Subcutaneous abdominal adipose tissue (tissue), 5 donors: ENCODE results near the gene OR6C3.
"Not testable (repeated sequence)": the region's sequence is repeated elsewhere in the genome, so short reads cannot be mapped to it uniquely, and the experiment has no call there.

ENCODE experiments used
- H3K27ac ChIP-seq: one replicate; pipeline ENCODE4 v1.7.0; 2013; ENCODE audit warnings: low read depth, mild to moderate bottlenecking, inconsistent platforms, low read length, moderate library complexity
- H3K27me3 ChIP-seq, 5 donors: one replicate each; pipeline ENCODE4 v1.7.0; 2013; ENCODE audit warnings: low read length in 5 of 5, inconsistent platforms in 1 of 5; ENCODE audit not compliant: control insufficient read depth in 5 of 5, insufficient read depth in 4 of 5
- H3K36me3 ChIP-seq, 5 donors: one replicate each; pipeline ENCODE4 v1.7.0; 2013; ENCODE audit warnings: low read length in 5 of 5; ENCODE audit not compliant: control insufficient read depth in 5 of 5, insufficient read depth in 5 of 5
- H3K4me1 ChIP-seq, 5 donors: one replicate each; pipeline ENCODE4 v1.7.0; 2013; ENCODE audit warnings: low read length in 5 of 5, mild to moderate bottlenecking in 3 of 5, moderate library complexity in 1 of 5; ENCODE audit not compliant: control insufficient read depth in 5 of 5, insufficient read depth in 5 of 5
- H3K4me3 ChIP-seq, 5 donors: one replicate each; pipeline ENCODE4 v1.7.0; 2013; ENCODE audit warnings: low read length in 5 of 5, low read depth in 1 of 5
- H3K9ac ChIP-seq, 5 donors: one replicate each; pipeline ENCODE4 v1.7.0; 2013; ENCODE audit warnings: low read length in 5 of 5, mild to moderate bottlenecking in 4 of 5, moderate library complexity in 3 of 5
- H3K9me3 ChIP-seq, 5 donors: one replicate each; pipeline ENCODE4 v1.7.0; 2013; ENCODE audit warnings: low read length in 5 of 5; ENCODE audit not compliant: control insufficient read depth in 5 of 5
- donor health status: healthy.
- donor health status: healthy.
- donor health status: healthy.
- donor health status: healthy.
- donor health status: healthy.

Gene OR6C3

DNA sequence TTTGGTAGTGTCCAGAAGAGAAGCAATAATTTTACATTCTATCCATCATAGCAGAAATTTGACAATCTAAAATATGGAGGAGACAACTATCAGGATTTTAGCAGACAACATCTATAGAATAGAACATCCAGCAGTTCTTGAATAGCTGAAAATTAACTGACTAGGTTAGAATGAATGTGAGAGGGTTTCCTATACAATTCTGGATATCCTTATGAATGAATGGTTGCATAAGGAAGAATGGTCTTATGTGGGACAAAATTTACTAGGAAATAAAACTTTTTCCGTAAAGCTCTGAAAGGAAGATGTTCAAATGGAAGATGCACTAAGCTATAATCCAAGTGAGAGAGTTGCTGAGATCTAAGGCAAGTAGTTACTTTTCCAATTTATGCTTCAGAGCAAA, at the start of gene OR6C3:
TSS of gene OR6C3 (plus strand) at position 301 of the 400 bp plus-strand sequence. CDS start 955 bp downstream, outside the sequence.
- Histone ChIP-seq H3K4me1 (no peaks in the 10 kb centered on the region), H3K36me3 (no peaks in the 10 kb centered on the region), H3K9me3 (no peaks in the 10 kb centered on the region), H3K9ac (no peak within 1 kb of the TSS), H3K27ac (no peak within 1 kb of the TSS), H3K4me3 (no peak within 1 kb of the TSS), H3K27me3 (no peaks in the 10 kb centered on the region)

DNA sequence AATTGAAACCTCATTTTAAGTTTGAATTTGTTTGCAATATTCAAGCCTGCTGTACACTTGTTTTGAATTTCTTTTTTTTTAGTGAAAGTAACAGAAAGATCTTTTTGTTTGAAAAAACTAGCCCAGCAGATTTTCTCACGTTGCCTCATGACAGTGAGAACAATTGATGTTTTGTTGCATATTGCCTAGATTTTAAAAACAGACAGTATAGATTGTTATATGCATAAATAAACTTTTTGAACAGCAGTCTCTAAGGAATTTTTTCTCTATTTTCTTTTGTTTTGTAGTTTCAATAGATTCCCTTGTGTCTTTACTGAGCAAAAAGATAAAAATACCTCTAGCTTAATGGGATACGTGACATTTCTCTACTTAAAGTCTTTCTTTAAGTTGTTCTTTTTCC, 49.6 kb upstream of the OR6C3 start:
- Histone ChIP-seq H3K27ac (no peak overlapping the region), H3K36me3 (no peaks in the 10 kb centered on the region), H3K4me1 (no peaks in the 10 kb centered on the region), H3K9me3 (no peaks in the 10 kb centered on the region), H3K4me3 (no peak overlapping the region), H3K27me3 (no peaks in the 10 kb centered on the region), H3K9ac (no peak overlapping the region)

DNA sequence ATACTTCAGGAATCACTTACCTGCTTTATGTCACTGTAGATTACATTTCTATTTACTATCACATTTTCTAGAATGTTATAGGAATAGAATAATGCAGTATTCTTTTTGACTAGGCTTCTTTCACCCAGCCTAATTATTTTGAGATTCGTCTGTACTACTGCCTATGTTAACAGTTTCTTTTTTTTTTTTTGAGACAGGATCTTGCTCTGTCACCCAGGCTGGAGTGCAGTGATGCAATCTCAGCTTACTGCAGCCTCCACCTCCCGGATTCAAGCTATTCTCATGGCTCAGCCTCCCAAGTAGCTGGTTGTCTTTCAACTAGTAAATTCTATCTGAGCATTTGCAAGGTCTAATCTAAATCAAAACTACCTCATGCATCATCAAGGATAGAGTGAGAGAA, 40.5 kb upstream of the OR6C3 start:
- Histone ChIP-seq H3K27me3 (peaks cover 0 to 3% (median 0%) of the 10 kb centered on the region in 5 donors), H3K27ac (no peak overlapping the region), H3K9ac (no peak overlapping the region), H3K4me3 (no peak overlapping the region), H3K9me3 (no peaks in the 10 kb centered on the region), H3K4me1 (no peaks in the 10 kb centered on the region), H3K36me3 (no peaks in the 10 kb centered on the region)

DNA sequence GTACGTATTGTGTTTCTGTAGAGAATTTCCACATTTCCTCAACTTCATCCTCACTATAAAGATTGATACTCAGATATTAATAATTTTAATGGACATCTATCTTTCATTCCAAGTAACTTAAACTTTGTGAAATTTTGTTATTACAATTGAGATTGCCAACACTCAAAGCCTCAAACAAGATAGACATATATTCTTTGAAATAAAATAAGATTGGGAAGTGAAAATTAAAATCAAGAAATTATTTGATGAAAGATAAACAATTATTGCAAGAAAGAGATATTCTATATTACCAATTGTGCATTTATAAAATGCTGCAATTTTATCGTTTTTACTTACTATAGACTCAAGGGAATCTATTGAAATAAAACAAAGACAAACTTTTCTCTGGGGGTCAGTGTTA, 34.1 kb upstream of the OR6C3 start, which contains the start of gene OR6C6:
TSS of gene OR6C6 (minus strand) at position 101 of the 400 bp plus-strand sequence. CDS start 1,337 bp downstream, outside the sequence.
- Histone ChIP-seq H3K9me3 (no peaks in the 10 kb centered on the region), H3K4me3 (no peak within 1 kb of the TSS), H3K4me1 (no peaks in the 10 kb centered on the region), H3K27me3 (peaks cover 0 to 7% (median 0%) of the 10 kb centered on the region in 5 donors), H3K27ac (no peak within 1 kb of the TSS), H3K36me3 (no peaks in the 10 kb centered on the region), H3K9ac (no peak within 1 kb of the TSS)

DNA sequence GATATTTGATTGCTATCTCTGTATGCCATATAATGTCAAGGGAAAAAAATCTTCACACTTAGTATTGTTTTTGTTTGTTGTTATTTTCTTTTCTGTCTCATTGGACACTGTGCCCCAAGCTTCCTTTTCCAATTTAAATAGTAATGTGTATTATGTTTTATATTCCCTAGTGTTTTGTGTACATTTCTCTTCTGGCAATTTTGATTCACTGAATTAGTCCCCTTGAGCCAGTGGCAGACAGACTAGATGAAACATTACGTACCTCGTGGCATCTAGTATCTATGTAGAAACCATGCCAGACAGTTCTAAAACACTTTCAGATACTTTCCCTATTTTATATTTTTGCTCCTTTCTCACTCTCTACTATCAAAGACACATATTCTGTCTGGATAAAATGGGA, 16.5 kb upstream of the OR6C3 start, which contains the start of gene OR6C1:
TSS of gene OR6C1 (plus strand) at position 301 of the 400 bp plus-strand sequence. CDS start 6,257 bp downstream, outside the sequence.
- no peaks in the 10 kb centered on the region for H3K27me3 ChIP-seq
- no peak within 1 kb of the TSS for H3K9ac ChIP-seq
- H3K27ac ChIP-seq, result no peak within 1 kb of the TSS
- H3K9me3 ChIP-seq, result no peaks in the 10 kb centered on the region
- no peaks in the 10 kb centered on the region for H3K36me3 ChIP-seq
- no peak within 1 kb of the TSS for H3K4me3 ChIP-seq
- no peaks in the 10 kb centered on the region for H3K4me1 ChIP-seq

DNA sequence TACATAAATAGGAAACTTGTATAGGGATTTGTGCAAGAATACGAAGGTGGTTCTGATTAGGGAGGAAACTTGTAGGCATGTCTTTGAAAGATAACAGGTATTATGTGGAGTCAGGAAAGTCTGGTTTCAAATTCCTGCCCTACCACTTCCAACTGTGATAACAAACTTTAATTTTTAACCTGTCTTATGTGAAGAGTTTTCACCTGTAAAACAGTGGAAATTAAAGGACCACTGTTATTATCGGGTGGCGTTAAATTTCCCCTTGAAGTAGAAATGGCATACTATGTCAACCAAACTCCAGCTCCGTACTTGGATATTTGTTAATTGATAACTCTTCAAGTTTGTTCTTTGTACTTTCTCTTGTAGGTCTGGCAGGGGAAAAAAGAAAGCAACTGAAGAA, 10.3 kb upstream of the OR6C3 start:
- Histone ChIP-seq H3K27me3 (no peaks in the 10 kb centered on the region), H3K36me3 (no peaks in the 10 kb centered on the region), H3K9me3 (no peaks in the 10 kb centered on the region), H3K4me1 (no peaks in the 10 kb centered on the region), H3K27ac (no peak overlapping the region), H3K9ac (no peak overlapping the region), H3K4me3 (no peak overlapping the region)

DNA sequence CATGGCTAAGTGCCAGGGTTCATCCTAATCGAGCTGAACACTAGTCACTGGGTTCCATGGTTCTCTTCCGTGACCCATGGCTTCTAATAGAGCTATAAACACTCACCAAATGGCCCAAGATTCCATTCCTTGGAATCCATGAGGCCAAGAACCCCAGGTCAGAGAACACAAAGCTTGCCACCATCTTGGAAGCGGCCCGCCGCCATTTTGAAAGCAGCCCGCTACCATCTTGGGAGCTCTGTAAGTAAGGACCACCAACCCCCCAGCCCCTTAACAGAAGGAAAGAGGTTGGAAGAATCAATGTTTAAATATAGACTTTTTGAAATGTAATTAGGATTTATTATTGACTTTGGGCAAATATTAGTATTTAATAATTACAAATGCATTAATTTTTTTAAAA, 4.7 kb upstream of the OR6C3 start:
- not testable (repeated sequence) for H3K4me1 ChIP-seq, H3K36me3 ChIP-seq, H3K27ac ChIP-seq, H3K4me3 ChIP-seq, H3K9me3 ChIP-seq, H3K9ac ChIP-seq, H3K27me3 ChIP-seq

DNA sequence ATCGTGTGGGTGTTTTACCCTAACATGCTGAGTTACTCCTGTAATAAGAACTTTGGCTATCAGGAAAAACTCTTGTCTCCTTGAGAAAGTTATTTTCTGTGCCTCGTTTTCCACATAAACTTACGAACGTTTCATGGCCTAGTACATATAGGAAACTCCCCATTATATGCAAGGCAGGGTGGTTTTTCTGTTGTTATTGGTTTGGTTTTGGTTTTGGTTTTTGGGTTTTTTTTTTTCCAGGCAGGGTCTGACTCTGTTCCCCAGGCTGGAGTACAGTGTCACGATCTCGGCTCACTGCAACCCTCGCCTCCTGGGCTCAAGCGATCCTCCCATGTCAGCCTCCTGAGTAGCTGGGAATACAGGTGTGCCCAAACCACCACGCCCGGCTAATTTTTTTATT, 5.5 kb downstream of the OR6C3 start:
- Histone ChIP-seq H3K27me3 (no peaks in the 10 kb centered on the region), H3K36me3 (no peaks in the 10 kb centered on the region), H3K9me3 (no peaks in the 10 kb centered on the region), H3K4me3 (no peak overlapping the region), H3K27ac (no peak overlapping the region), H3K4me1 (no peaks in the 10 kb centered on the region), H3K9ac (no peak overlapping the region)

DNA sequence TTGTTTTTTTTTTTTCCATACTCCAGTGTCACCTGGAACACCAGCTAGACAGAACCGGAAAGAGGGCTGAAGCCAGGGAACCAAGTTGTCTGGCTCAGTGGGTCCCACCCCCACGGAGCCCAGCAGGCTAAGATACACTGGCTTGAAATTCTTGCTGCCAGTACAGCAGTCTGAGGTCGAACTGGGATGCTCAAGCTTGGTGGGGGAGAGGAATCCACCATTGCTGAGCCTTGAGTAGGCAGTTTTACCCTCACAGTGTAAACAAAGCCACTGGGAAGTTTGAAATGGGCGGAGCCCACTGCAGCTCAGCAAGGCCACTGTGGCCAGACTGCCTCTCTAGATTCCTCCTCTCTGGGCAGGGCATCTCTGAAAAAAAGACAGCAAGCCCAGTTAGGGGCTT, 24.8 kb downstream of the OR6C3 start:
- not testable (repeated sequence) for H3K27ac ChIP-seq, H3K36me3 ChIP-seq, H3K9me3 ChIP-seq, H3K4me1 ChIP-seq, H3K9ac ChIP-seq, H3K27me3 ChIP-seq, H3K4me3 ChIP-seq

DNA sequence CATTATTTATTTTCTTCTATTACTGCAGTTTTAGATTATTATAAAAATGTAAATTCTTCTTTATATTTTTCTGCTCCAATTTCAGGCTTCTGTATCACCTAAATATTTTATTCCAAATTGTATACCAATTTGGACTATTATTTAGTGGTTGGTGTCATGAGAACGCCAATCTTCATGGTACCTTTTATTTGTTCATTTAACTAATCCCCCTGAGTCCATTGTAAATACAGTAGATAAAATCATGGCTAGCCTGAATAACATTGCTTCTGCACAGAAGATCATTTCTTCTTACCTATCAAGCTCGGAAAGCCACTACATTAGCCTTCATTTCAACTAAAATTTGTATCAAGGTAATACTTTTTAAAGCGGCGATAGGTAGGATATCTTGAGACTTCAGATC, 32.1 kb downstream of the OR6C3 start, which contains the start of gene OR6C75:
TSS of gene OR6C75 (plus strand) at position 301 of the 400 bp plus-strand sequence. CDS start 2,136 bp downstream, outside the sequence.
- H3K4me1 ChIP-seq, result no peaks in the 10 kb centered on the region
- no peak within 1 kb of the TSS for H3K4me3 ChIP-seq
- no peaks in the 10 kb centered on the region for H3K9me3 ChIP-seq
- no peaks in the 10 kb centered on the region for H3K36me3 ChIP-seq
- H3K9ac ChIP-seq, result no peak within 1 kb of the TSS
- no peaks in the 10 kb centered on the region for H3K27me3 ChIP-seq
- H3K27ac ChIP-seq, result no peak within 1 kb of the TSS

DNA sequence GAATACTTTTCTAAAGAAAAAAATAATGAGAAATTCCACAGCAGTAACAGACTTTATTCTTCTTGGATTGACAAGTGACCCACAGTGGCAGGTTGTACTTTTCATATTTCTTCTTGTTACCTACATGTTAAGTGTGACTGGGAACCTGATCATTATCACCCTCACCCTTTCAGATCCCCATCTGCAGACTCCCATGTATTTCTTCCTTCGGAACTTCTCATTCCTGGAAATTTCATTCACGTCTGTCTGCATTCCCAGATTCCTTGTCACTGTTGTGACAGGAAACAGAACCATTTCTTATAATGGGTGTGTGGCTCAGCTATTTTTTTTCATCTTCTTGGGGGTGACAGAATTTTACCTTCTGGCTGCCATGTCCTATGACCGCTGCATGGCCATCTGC, 34.5 kb downstream of the OR6C3 start:
- Histone ChIP-seq H3K9ac (no peak overlapping the region), H3K4me3 (no peak overlapping the region), H3K27ac (no peak overlapping the region), H3K27me3 (no peaks in the 10 kb centered on the region), H3K36me3 (no peaks in the 10 kb centered on the region), H3K4me1 (no peaks in the 10 kb centered on the region), H3K9me3 (no peaks in the 10 kb centered on the region)
